GM04503 (cell line): ENCODE data around the gene TPK1.

ENCODE experiments used
- DNase-seq: peaks from one replicate; pipeline ENCODE4 v3.0.0-alpha.2; 2012; ENCODE audit warnings: low read depth

Gene TPK1

DNA sequence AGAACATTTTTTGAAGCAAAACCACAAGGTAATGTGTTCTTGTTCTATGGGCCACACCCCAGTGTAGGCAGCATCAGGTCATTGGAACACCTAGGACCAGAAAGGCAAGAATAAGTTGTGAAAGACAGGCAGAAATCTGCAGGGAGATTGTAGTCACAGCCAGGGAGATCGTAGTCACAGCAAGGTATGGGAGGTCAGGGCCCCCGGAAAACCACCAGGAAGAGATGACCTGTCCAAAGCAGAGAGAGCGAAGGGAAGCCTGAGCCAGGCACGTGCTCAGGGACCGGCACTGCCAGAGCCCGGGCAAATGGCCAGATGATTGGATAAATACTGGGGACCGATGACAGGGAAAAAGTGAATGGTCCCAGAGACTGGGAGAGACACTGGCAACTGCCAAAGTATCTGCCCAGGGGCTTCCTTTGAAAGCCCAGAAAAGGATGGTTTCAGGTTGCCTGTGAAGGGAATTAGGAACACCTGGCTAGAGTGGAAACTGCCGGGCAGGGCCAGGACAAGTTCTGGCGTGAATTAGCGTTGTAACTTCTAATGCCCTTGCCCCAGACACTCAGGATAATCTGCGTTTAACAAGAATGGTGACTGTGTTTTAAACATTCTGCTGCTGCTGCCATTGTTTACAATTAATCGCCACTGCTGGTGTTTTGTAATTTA is 428.5 kb downstream of the TPK1 start:
- DNase-seq = no peak

- no peak for DNase-seq
Observed at GRCh38 chr7:144404946-144405345, 430.9 kb downstream of the TPK1 start.

GRCh38 chr7:144403649-144404061 is 432.2 kb downstream of the TPK1 start, which contains the start of gene NOBOX:
Gene NOBOX (minus strand): TSS chr7:144403693.
- no peak for DNase-seq

DNA sequence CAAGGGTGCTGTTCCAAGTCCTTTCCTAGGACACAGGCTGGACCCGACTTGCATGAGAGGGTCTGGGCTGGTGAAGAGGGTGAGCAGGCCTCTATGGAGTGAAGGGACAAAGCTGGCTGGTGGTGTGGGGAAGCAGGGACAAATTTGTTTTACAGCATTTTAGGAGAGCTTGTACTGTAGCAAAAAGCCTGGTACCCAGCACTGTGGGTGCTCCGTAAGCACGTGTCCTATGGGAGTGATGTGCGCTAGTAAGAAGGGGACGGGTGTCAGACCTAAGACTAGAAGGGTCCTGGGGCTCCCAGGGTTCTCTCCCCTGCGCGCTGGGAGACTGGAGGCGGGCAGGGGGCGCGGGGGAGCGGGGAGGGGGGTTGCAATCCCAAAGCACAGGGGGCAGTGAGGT is 432.8 kb downstream of the TPK1 start:
- DNase-seq = no peak
